ENCODE measurements around the gene ART1. TPM values are rescaled to one million over a fixed set of nuclear protein-coding genes. Genes with fewer than 3 reads are reported as not detected.

Gene ART1
- total and polyA plus RNA-seq, 2 of the 8 experiments (the other 6 are each of a cell fraction or from before 2014, with no cell fraction given) = not detected

- no peak overlapping the region for H3K4ac ChIP-seq (replicated peaks; ENCODE audit: insufficient read length, low read depth, low read length)
- no peaks in the 10 kb centered on the region for H3K79me2 ChIP-seq (ENCODE audit: control insufficient read depth in 1 of 2, insufficient read depth in 2 of 2, low read length in 2 of 2)
- H4K8ac ChIP-seq (ENCODE audit: extremely low read depth, insufficient read depth, low read length) = no peak overlapping the region
- H3K4me3 ChIP-seq (ENCODE audit: extremely low read depth in 1 of 4, insufficient read depth in 2 of 4, low read depth in 3 of 4, low read length in 4 of 4) = no peak overlapping the region
- no peak overlapping the region for H3K23ac ChIP-seq (ENCODE audit: insufficient read length)
- H3K27me3 ChIP-seq (replicated peaks in 1 of 4; ENCODE audit: control insufficient read depth in 3 of 4, extremely low read depth in 1 of 4, insufficient read depth in 3 of 4, low read length in 3 of 4) = no peaks in the 10 kb centered on the region
- WGBS, 2 experiments (ENCODE audit: extremely low coverage in 1 of 2, insufficient coverage in 1 of 2, insufficient read length in 1 of 2, insufficient replicate concordance in 2 of 2, low coverage in 1 of 2, low lambda C conversion rate in 2 of 2, missing lambda C conversion rate in 1 of 2) = 79% methylated on average over 3 of the region's 3 CpGs; no CpG with 5 or more reads in 1 of the 2 experiments
- H3K4me1 ChIP-seq (replicated peaks in 1 of 4; ENCODE audit: control insufficient read depth in 3 of 4, insufficient read depth in 4 of 4, low read length in 3 of 4) = no peaks in the 10 kb centered on the region
- DNase-seq (ENCODE audit: low read depth in 1 of 2, low spot score in 2 of 2) (no peak), FAIRE-seq (no peak)
- H3K9ac ChIP-seq (replicated peaks in 1 of 4; ENCODE audit: extremely low read depth in 1 of 4, low read depth in 3 of 4, low read length in 3 of 4) = no peak overlapping the region
- no peak overlapping the region for H2BK20ac ChIP-seq (ENCODE audit: low read length)
- no peak overlapping the region for H2BK5ac ChIP-seq (ENCODE audit: low read depth, low read length)
- no peak overlapping the region for H3K27ac ChIP-seq (ENCODE audit: low read depth, low read length)
- no peak overlapping the region for H2BK15ac ChIP-seq (ENCODE audit: low read length)
- no peak overlapping the region for H4K91ac ChIP-seq (replicated peaks; ENCODE audit: insufficient read length, low read length)
- H3K18ac ChIP-seq (ENCODE audit: extremely low read depth, low read length) = no peak overlapping the region
- ChIA-PET CTCF (ENCODE audit: partially characterized antibody) (interaction anchor here (1.0 to 3.3 kb wide), 4 partner anchors 9 to 127 kb away, joined by 3 to 12 read pairs (median 4); no protein-coding TSS in a partner anchor), POLR2A (ENCODE audit: partially characterized antibody) (interaction anchor here (0.6 kb wide), 1 partner anchor 172 kb away, joined by 3 read pairs; no protein-coding TSS in a partner anchor)
- no peak overlapping the region for H4K5ac ChIP-seq (ENCODE audit: insufficient read length, low read depth, low read length)
- H2BK12ac ChIP-seq (ENCODE audit: low read depth, low read length) = no peak overlapping the region
- no peak overlapping the region for H2AK5ac ChIP-seq (ENCODE audit: low read depth, low read length)
- TF ChIP-seq TBP (IDR thresholded peaks at IDR 0.05; ENCODE audit: low read depth, low read length) (no peak), GTF2F1 (IDR thresholded peaks at IDR 0.05; ENCODE audit: borderline replicate concordance, low read depth, low read length) (no peak), SRF (IDR thresholded peaks at IDR 0.05; ENCODE audit: low read depth, low read length) (no peak), YY1 (IDR thresholded peaks at IDR 0.05; ENCODE audit: low read depth, low read length) (no peak)
- no peak overlapping the region for H3K4me2 ChIP-seq (ENCODE audit: insufficient read depth in 1 of 2, low read depth in 2 of 2, low read length in 2 of 2)
- no peaks in the 10 kb centered on the region for H4K20me1 ChIP-seq (replicated peaks in 1 of 2; ENCODE audit: control insufficient read depth in 1 of 2, insufficient read depth in 2 of 2, low read length in 2 of 2)
- no peaks in the 10 kb centered on the region for H3K79me1 ChIP-seq (ENCODE audit: low read depth, low read length)
- no peak overlapping the region for H2AFZ ChIP-seq (ENCODE audit: low read length)
- no peak overlapping the region for H3K14ac ChIP-seq (ENCODE audit: insufficient read length)
- H3K36me3 ChIP-seq (ENCODE audit: control insufficient read depth in 2 of 4, insufficient read depth in 4 of 4, low read length in 3 of 4) = no peaks in the 10 kb centered on the region
- no peak overlapping the region for H2BK120ac ChIP-seq (replicated peaks; ENCODE audit: low read depth, low read length)
- H3K9me3 ChIP-seq (ENCODE audit: insufficient read depth in 2 of 2, low read depth in 1 of 2, low read length in 1 of 2) = no peaks in the 10 kb centered on the region
- no peak overlapping the region for H3K56ac ChIP-seq (replicated peaks; ENCODE audit: insufficient read length, low read depth, low read length)
- H3K23me2 ChIP-seq (ENCODE audit: low read depth, low read length) = no peaks in the 10 kb centered on the region
These were observed 40.8 kb upstream of the ART1 start for GRCh38 chr11:3604167-3604566.

All from H1 (cell line).